Endometrium (tissue), 2 donors: ENCODE results near the gene NRG3.

Source experiments
- FAIRE-seq: peaks from 2 replicates; lab custom pipeline; 2012; peaks lifted over from hg19 to GRCh38; lab: Jason Lieb, UNC
- donor health status: control.
- donor health status: control.

The NRG3 gene

GRCh38 chr10:81874875-81875466 lies at the start of gene NRG3:
TSS of gene NRG3 (plus strand) at chr10:81875194.
- no peak for FAIRE-seq

DNA sequence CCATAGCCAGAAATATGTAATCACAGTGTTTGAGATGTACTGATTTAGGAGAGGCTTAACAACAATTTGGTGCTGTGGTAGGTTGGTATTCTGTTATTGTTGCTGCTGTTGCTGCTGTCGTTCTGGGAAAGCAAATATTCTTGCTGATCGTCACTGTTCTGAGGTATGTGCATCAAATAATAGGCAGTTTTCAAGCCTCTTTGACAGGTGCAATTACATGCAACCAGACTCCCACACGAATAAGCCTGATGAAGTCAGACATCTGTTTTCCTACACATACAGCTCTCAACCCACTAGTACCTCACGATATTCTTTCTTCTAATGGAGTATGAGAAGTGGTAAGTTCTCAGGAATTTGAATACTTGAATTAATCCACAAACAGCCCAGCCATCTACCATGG lies 46.7 kb upstream of the NRG3 start:
- FAIRE-seq = no peak

DNA sequence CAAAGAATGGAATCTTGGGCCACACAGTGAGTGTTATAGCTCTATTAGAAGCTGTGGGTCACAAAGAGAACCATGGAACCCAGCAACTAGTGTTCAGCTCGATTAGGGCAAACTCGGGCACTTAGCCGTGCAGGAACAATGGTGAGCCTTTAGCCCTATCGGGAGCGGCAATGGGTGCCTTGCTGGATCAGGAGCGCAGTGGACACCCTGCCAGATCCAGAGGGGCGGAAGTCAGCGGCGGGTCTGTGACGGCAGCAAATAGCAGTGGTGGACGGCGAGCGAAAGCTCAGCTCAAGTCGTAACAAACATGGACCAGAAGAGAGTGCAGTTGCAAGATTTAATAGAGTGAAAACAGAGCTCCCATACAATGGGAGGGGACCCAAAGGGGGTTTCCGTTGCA lies 43.9 kb upstream of the NRG3 start:
- no peak for FAIRE-seq

DNA sequence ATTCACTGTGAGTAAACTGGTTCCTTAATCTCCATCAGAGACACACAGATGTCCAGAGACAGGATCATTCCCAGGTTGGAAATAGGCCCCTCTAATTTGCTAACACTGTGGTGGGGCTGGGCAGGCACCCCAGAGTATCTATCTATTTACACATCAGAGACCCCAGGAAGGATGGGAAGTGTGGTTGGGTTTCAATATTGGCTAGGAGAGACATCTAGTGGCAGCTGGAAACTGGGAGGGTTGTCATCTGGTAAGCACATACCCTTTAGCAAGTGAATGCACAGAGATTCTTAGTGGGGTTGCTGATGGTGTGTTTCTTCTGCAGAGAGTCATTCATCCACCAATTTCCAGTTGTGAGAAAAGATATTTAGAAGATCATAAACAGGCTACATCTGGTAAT lies 36.0 kb upstream of the NRG3 start:
- FAIRE-seq = no peak

DNA sequence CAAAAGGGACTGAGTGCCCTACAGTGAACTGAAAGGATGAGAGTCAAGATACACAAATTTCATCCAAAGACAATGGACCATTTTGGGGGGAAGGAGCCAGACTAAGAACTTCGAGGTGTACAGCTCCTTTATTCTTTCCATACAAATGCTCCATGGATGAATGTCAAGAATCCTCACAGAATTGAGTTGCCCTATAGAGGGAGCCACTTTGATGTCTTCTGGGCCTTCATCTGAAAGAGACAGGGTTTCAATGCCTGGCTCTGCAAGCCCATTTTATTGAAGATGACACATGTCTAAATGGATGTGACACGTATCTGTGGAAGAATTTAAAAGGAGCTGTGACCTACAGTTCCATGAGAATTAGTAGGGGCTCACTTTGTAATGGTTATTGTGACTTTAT lies 32.0 kb upstream of the NRG3 start:
- FAIRE-seq = no peak

GRCh38 chr10:81847675-81848074 lies 27.3 kb upstream of the NRG3 start:
- FAIRE-seq = no peak

GRCh38 chr10:81848514-81848913 lies 26.5 kb upstream of the NRG3 start:
- no peak for FAIRE-seq

DNA sequence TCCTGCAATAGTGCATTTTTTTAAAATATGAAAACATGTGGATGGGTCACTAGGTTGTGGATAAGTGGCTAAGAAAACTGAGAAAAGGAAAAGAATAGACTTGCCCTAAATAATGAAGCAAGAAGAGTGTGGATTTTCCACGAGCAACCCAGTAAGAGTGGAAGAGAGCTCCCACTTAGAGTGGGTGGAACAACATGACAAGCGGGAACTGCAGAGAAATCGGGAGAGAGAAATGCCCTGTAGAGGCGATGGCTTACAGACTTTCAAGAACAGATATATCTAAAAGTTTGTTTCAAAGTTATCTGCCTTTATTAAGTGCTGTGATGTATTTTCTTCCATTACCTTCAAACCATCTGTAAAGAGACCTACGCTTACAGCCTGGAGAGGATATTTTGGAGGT lies 26.1 kb upstream of the NRG3 start:
- FAIRE-seq = no peak

GRCh38 chr10:81862596-81862995 lies 12.4 kb upstream of the NRG3 start:
- no peak for FAIRE-seq

- no peak for FAIRE-seq
Measured at GRCh38 chr10:81863771-81864170, 11.2 kb upstream of the NRG3 start.

- FAIRE-seq = no peak
Measured at GRCh38 chr10:81865581-81865980, 9.4 kb upstream of the NRG3 start.

- FAIRE-seq = no peak
Measured at GRCh38 chr10:81866753-81867152, 8.2 kb upstream of the NRG3 start.

DNA sequence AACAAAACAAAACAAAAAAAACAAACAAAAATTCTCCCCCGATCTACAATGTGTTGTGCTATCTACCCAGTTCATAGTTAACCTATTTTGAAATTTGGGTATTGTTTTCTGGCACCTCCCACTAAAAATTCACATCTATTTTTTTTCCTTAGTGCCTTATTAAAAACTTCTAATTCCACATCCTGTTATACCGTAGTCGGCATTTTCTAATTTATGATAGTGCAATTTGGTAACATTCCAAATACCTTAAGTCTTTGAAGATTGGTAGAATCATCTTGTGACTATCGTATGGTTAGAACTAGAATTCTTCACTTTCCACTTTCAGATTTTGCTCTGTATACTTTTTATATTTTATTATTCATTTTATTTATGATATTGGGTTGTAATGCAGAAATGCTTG lies 4.5 kb upstream of the NRG3 start:
- no peak for FAIRE-seq

GRCh38 chr10:81871558-81871957 lies 3.4 kb upstream of the NRG3 start:
- FAIRE-seq = no peak

DNA sequence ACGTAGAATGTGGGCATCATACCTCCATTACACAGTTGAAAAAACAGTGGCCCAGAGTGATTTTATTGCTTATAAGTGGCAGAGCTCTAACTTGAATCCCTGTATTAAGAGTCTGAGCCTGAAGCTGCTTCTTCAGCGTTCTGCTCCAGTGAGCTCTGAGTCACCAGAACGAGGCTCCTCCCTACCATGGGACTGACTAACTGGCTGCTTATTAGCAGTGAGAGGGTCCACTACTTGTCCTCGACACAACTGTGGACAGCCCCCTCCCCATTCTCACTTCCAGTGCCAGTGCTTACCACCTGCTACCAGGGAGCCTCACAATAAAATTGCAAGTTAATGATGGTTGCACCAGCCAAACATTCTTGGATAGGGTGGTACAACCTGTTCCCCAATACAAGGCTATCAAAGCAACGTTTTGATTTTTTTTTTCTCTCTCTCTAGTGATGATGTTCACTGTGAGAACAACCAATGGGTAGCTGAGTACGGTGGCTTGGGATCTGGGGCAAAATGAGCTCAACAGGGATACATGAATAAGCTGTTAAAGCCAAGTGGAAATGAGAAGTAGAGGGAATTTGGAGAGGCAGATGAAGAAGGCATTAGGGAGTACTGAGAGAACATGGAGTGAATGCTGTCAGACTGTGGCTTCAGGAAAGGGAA lies 2.7 kb upstream of the NRG3 start:
- FAIRE-seq = no peak

- no peak for FAIRE-seq
Measured at GRCh38 chr10:81873231-81873931, 1.6 kb upstream of the NRG3 start.

DNA sequence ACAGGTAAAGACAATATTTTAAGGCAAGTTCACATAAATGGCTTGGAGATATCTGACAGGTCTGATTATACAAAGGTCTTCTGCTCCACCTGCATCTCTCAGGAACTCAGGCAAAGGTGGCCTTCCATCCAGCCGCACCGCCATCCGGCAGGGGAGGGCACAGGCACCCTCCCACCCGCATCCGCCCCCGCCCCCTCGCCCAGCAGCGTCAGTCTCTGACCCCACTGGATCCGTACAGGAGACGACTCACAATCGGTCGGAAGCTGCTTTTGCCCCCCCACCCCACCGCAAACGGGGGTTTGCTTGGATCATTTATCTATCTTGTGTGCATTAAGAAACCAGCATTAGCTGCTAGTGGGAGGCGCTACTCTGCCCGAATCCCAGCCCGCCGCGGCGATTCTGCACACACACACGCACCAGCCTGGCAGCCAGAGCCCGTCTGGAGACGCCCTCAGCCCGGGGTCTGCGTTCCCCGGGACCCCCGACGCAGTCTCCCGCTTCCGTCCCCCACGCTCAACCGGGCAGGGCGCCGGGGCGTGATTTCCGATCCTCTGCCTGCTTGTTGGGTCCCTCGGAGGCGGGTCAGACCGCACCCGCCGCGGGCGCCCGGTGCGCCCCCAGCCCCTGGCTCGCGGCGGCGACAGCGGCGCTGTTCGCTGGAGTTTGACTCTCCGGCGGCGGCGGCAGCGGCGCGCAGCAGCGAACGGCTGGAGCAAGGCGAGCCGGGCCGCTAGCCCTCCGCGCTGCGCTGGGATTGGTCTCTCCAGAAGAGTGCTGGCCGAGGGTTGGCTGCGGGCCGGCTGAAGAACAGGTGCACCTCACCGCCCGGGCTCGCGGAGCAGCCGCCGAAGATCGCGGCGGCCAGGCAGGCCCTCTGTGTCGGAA lies 820 bp upstream of the NRG3 start:
- FAIRE-seq = no peak

DNA sequence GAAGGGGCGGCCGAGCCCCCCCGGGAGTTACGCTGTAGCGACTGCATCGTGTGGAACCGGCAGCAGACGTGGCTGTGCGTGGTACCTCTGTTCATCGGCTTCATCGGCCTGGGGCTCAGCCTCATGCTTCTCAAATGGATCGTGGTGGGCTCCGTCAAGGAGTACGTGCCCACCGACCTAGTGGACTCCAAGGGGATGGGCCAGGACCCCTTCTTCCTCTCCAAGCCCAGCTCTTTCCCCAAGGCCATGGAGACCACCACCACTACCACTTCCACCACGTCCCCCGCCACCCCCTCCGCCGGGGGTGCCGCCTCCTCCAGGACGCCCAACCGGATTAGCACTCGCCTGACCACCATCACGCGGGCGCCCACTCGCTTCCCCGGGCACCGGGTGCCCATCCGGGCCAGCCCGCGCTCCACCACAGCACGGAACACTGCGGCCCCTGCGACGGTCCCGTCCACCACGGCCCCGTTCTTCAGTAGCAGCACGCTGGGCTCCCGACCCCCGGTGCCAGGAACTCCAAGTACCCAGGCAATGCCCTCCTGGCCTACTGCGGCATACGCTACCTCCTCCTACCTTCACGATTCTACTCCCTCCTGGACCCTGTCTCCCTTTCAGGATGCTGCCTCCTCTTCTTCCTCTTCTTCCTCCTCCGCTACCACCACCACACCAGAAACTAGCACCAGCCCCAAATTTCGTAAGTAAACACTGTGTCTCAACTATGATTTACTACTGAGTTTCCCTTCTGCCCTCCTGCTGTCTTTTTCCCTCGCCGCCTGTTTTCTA lies 666 bp downstream of the NRG3 start:
- no peak for FAIRE-seq

GRCh38 chr10:81876253-81877077 lies 1.5 kb downstream of the NRG3 start:
- FAIRE-seq = no peak

DNA sequence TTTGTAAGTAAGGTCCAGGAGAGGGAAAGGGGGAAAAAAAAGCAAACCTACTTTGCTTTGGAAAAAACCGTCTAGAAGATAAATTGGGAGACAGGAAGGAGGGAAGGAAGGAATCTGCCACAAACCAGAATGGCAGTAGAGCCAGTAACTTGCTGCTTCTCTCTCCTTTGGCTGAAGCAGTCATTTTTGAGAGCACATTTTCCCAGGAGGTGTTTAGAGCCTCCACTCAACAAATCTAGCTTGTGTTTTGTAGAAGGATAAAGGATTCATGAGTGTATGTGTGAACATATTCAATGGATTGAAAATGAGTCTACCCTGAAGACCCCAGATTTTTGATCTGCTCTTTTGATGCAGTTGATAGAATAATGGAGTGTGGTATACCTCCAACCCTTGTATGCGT lies 2.6 kb downstream of the NRG3 start:
- no peak for FAIRE-seq

GRCh38 chr10:81882011-81882410 lies 7.0 kb downstream of the NRG3 start:
- no peak for FAIRE-seq
